HEK293 (cell line): ENCODE measurements around the gene LEPR.
"Not testable (repeated sequence)": the region's sequence is repeated elsewhere in the genome, so short reads cannot be mapped to it uniquely, and the experiment has no call there.

ENCODE experiments used
- CTCF ChIA-PET: fragments of 350-600 bp; formaldehyde crosslinking; extraction: SDS; loops from one replicate; lab custom pipeline; 2021; ENCODE audit warnings: antibody characterized with exemption; lab: Yijun Ruan, JAX
- POLR2A ChIA-PET: fragments of 300-600 bp; formaldehyde crosslinking; extraction: SDS; loops from one replicate; lab custom pipeline; 2020; ENCODE audit warnings: antibody characterized with exemption, inconsistent platforms; lab: Yijun Ruan, JAX
- H3K27ac ChIP-seq: fragments of 200-500 bp; sonication (Bioruptor generic); 2 replicates; pipeline ENCODE4 v1.5.1; 2014; ENCODE audit warnings: low read depth, low read length, control low read depth, inconsistent platforms; ENCODE audit errors: extremely low read depth
- H3K36me3 ChIP-seq, 2 experiments: fragments of 200-500 bp in 1 of 2; sonication (Bioruptor generic) in 1 of 2; 1 replicate in 1 of 2; 2 replicates in 1 of 2; pipeline ENCODE4 v1.5.1; 2014 to 2017; ENCODE audit warnings: inconsistent platforms in 2 of 2, low read length in 2 of 2; ENCODE audit not compliant: control insufficient read depth in 2 of 2, insufficient read depth in 1 of 2
- H3K4me1 ChIP-seq: fragments of 200-500 bp; sonication (Bioruptor generic); 2 replicates; pipeline ENCODE4 v1.5.1; 2014; ENCODE audit warnings: mild to moderate bottlenecking, low read length, inconsistent platforms; ENCODE audit not compliant: control insufficient read depth, insufficient read depth
- H3K4me3 ChIP-seq: 2 replicates; pipeline ENCODE4 v1.5.1; 2011; ENCODE audit warnings: low read depth, mild to moderate bottlenecking, control low read depth, low read length, moderate library complexity
- H3K9me3 ChIP-seq: fragments of 200-500 bp; sonication (Bioruptor generic); 2 replicates; pipeline ENCODE4 v1.5.1; 2014; ENCODE audit warnings: low read depth, low read length, inconsistent platforms; ENCODE audit not compliant: control insufficient read depth, insufficient read depth
- EGR2 ChIP-seq: fragments of 450-650 bp; formaldehyde crosslinking; IDR thresholded peaks from 2 replicates; pipeline ENCODE4 v1.5.1; 2016; ENCODE audit warnings: low read depth, missing biosample characterization, missing genetic modification characterization
- KLF7 ChIP-seq: fragments of 450-650 bp; formaldehyde crosslinking; IDR thresholded peaks from 2 replicates; pipeline ENCODE4 v1.5.1; 2016; ENCODE audit warnings: missing biosample characterization, missing genetic modification characterization, borderline replicate concordance
- RBAK ChIP-seq: fragments of 450-650 bp; formaldehyde crosslinking; IDR thresholded peaks from 2 replicates; pipeline ENCODE4 v1.5.1; 2016; ENCODE audit warnings: missing biosample characterization, missing genetic modification characterization
- REPIN1 ChIP-seq: fragments of 450-650 bp; formaldehyde crosslinking; IDR thresholded peaks from 2 replicates; pipeline ENCODE4 v1.5.1; 2017; ENCODE audit warnings: missing biosample characterization, missing genetic modification characterization, low read depth
- ZBTB1 ChIP-seq: fragments of 450-650 bp; formaldehyde crosslinking; IDR thresholded peaks from 2 replicates; pipeline ENCODE4 v1.5.1; 2016; ENCODE audit warnings: missing biosample characterization, missing genetic modification characterization
- ZFP37 ChIP-seq: fragments of 450-650 bp; formaldehyde crosslinking; IDR thresholded peaks from 2 replicates; pipeline ENCODE4 v1.5.1; 2016; ENCODE audit warnings: missing biosample characterization, missing genetic modification characterization
- ZNF112 ChIP-seq: fragments of 450-650 bp; formaldehyde crosslinking; IDR thresholded peaks from 2 replicates; pipeline ENCODE4 v1.5.0; 2017; ENCODE audit warnings: missing biosample characterization, missing genetic modification characterization
- ZNF24 ChIP-seq: fragments of 450-650 bp; formaldehyde crosslinking; IDR thresholded peaks from 2 replicates; pipeline ENCODE4 v1.5.1; 2016; ENCODE audit warnings: missing biosample characterization, missing genetic modification characterization
- ZNF354C ChIP-seq: fragments of 450-650 bp; formaldehyde crosslinking; IDR thresholded peaks from 2 replicates; pipeline ENCODE4 v1.5.1; 2016; ENCODE audit warnings: missing biosample characterization, missing genetic modification characterization, low read depth, borderline replicate concordance
- ZNF624 ChIP-seq: fragments of 450-650 bp; formaldehyde crosslinking; IDR thresholded peaks from 2 replicates; pipeline ENCODE4 v1.5.1; 2017; ENCODE audit warnings: missing biosample characterization, missing genetic modification characterization
- ZNF76 ChIP-seq: fragments of 450-650 bp; formaldehyde crosslinking; IDR thresholded peaks from 2 replicates; pipeline ENCODE4; 2016; ENCODE audit warnings: low read depth, missing biosample characterization, missing genetic modification characterization, borderline replicate concordance
- ZNF768 ChIP-seq: fragments of 450-650 bp; formaldehyde crosslinking; IDR thresholded peaks from 2 replicates; pipeline ENCODE4 v1.5.1; 2018; ENCODE audit warnings: missing biosample characterization, mild to moderate bottlenecking, missing genetic modification characterization
- TF ChIP-seq, protein P1 (sequence below): fragments of 450-650 bp; formaldehyde crosslinking; IDR thresholded peaks from 2 replicates; pipeline ENCODE4 v1.5.1; 2016; ENCODE audit warnings: missing biosample characterization, missing genetic modification characterization, borderline replicate concordance
- TF ChIP-seq, protein P2 (sequence below): fragments of 450-650 bp; formaldehyde crosslinking; IDR thresholded peaks from 2 replicates; pipeline ENCODE4 v1.5.1; 2017; ENCODE audit warnings: missing biosample characterization, missing genetic modification characterization
- TF ChIP-seq, protein P3 (sequence below): fragments of 450-650 bp; formaldehyde crosslinking; IDR thresholded peaks from 2 replicates; pipeline ENCODE4 v1.5.1; 2016; ENCODE audit warnings: missing biosample characterization, missing genetic modification characterization

The LEPR gene

DNA sequence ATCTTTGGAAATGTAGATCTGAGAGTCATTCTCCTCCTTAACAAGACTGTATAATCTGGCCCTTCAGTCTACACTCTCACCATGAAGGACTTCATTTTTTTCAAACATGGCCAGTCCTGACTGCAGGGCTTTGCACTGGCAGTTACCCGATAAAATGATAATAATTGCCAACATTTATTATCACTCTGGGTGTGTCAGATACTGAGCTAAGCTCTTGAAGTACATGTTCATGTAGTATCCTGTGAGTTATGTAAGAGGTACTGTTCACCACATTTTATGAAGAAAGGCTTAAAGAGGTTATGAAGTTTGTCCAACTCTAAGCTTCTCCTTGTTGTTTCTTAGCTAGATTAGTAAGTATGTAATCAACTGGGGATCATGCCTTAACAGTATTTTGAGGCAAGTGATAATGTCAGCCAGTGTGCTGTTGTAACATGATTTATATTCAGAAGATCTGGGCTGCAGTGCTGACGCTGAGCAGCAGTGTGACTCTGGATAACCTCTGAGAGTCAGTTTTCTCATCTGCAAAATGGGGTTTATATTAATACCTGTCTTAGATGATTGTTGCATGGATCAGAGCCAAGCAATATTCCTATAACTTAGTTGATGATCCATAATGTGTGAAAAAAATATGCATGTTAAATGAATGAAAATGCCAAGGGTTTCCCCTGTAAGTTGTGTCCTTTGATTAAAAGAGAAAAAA is 42.1 kb upstream of the LEPR start:
- no peak overlapping the region for H3K4me3 ChIP-seq
- POLR2A ChIA-PET: no interaction called here
- no peak overlapping the region for H3K27ac ChIP-seq
- CTCF ChIA-PET: interaction anchor here (1.1 kb wide), 1 partner anchor 309 kb away, joined by 3 read pairs; no protein-coding TSS in a partner anchor
- H3K4me1 ChIP-seq: no peaks in the 10 kb centered on the region
- H3K36me3 ChIP-seq: peaks cover 0 to 3% of the 10 kb centered on the region in 2 experiments; a peak in 1 of 3 replicates
- TF ChIP-seq EGR2 (tag by site-specific recombination): no peak
- no peak for TF ChIP-seq ZFP37 (tag by site-specific recombination)
- TF ChIP-seq ZNF768 (tag by site-specific recombination): no peak
- TF ChIP-seq ZNF24 (tag by site-specific recombination): no peak
- TF ChIP-seq RBAK (tag by site-specific recombination): no peak
- TF ChIP-seq ZNF354C: no peak
- no peak for TF ChIP-seq ZNF112
- no peak for TF ChIP-seq REPIN1 (tag by site-specific recombination)
- no peak for TF ChIP-seq ZNF624 (tag by site-specific recombination)
- TF ChIP-seq KLF7: no peak
- no peak for TF ChIP-seq ZBTB1 (tag by site-specific recombination)
- no peaks in the 10 kb centered on the region for H3K9me3 ChIP-seq

DNA sequence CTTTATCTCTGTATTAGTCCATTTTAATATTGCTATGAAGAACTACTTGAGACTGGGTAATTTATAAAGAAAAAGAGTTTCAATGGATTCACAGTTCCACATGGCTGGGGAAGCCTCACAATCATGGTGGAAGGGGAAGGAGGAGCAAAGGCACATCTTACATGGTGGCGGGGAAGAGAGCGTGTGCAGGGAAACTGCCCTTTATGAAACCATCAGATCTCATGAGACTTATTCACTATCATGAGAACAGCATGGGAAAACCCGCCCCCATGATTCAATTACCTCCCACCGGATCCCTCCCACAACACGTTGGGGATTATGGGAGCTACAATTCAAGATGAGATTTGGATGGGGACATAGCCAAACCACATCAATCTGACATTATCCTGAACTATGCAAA is 36.0 kb upstream of the LEPR start:
- POLR2A ChIA-PET, H3K4me3 ChIP-seq, H3K4me1 ChIP-seq, H3K27ac ChIP-seq, H3K9me3 ChIP-seq: not testable (repeated sequence)
- peaks cover 0 to 48% of the 10 kb centered on the region in 2 experiments; a peak in 1 of 3 replicates for H3K36me3 ChIP-seq
- CTCF ChIA-PET: interaction anchor here (1.2 kb wide), 1 partner anchor 75 kb away, joined by 3 read pairs; no protein-coding TSS in a partner anchor

DNA sequence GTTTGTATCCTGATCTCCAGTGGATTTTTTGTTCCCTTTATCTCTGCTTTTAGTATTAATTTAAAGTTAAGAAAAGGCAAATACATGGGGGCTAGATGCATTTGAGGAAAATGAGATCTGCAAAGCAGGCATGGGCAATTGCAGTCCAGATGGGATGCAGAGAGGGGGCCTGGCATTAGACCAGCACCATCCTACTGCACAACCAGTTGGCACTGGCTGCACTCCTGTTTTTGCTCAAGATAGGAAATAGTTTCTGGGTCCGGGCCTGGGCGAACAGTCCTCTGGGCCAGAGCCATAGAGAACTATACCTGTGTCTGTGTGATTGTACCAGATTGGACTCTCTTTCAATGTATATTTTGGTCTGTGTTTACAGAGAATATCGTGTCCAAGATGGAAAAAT is 34.0 kb upstream of the LEPR start:
- Histone ChIP-seq H3K4me3 (no peak overlapping the region), H3K27ac (no peak overlapping the region), H3K9me3 (no peaks in the 10 kb centered on the region), H3K4me1 (no peaks in the 10 kb centered on the region), H3K36me3 (peaks cover 0 to 62% of the 10 kb centered on the region in 2 experiments; a peak in 1 of 3 replicates)
- CTCF ChIA-PET: no interaction called here
- TF ChIP-seq, protein P1, sequence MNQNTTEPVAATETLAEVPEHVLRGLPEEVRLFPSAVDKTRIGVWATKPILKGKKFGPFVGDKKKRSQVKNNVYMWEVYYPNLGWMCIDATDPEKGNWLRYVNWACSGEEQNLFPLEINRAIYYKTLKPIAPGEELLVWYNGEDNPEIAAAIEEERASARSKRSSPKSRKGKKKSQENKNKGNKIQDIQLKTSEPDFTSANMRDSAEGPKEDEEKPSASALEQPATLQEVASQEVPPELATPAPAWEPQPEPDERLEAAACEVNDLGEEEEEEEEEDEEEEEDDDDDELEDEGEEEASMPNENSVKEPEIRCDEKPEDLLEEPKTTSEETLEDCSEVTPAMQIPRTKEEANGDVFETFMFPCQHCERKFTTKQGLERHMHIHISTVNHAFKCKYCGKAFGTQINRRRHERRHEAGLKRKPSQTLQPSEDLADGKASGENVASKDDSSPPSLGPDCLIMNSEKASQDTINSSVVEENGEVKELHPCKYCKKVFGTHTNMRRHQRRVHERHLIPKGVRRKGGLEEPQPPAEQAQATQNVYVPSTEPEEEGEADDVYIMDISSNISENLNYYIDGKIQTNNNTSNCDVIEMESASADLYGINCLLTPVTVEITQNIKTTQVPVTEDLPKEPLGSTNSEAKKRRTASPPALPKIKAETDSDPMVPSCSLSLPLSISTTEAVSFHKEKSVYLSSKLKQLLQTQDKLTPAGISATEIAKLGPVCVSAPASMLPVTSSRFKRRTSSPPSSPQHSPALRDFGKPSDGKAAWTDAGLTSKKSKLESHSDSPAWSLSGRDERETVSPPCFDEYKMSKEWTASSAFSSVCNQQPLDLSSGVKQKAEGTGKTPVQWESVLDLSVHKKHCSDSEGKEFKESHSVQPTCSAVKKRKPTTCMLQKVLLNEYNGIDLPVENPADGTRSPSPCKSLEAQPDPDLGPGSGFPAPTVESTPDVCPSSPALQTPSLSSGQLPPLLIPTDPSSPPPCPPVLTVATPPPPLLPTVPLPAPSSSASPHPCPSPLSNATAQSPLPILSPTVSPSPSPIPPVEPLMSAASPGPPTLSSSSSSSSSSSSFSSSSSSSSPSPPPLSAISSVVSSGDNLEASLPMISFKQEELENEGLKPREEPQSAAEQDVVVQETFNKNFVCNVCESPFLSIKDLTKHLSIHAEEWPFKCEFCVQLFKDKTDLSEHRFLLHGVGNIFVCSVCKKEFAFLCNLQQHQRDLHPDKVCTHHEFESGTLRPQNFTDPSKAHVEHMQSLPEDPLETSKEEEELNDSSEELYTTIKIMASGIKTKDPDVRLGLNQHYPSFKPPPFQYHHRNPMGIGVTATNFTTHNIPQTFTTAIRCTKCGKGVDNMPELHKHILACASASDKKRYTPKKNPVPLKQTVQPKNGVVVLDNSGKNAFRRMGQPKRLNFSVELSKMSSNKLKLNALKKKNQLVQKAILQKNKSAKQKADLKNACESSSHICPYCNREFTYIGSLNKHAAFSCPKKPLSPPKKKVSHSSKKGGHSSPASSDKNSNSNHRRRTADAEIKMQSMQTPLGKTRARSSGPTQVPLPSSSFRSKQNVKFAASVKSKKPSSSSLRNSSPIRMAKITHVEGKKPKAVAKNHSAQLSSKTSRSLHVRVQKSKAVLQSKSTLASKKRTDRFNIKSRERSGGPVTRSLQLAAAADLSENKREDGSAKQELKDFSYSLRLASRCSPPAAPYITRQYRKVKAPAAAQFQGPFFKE (tag by site-specific recombination): no peak
- no peak for TF ChIP-seq ZNF76 (tag by site-specific recombination)
- TF ChIP-seq, protein P2, sequence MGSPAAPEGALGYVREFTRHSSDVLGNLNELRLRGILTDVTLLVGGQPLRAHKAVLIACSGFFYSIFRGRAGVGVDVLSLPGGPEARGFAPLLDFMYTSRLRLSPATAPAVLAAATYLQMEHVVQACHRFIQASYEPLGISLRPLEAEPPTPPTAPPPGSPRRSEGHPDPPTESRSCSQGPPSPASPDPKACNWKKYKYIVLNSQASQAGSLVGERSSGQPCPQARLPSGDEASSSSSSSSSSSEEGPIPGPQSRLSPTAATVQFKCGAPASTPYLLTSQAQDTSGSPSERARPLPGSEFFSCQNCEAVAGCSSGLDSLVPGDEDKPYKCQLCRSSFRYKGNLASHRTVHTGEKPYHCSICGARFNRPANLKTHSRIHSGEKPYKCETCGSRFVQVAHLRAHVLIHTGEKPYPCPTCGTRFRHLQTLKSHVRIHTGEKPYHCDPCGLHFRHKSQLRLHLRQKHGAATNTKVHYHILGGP (tag by site-specific recombination): no peak
- TF ChIP-seq, protein P3, sequence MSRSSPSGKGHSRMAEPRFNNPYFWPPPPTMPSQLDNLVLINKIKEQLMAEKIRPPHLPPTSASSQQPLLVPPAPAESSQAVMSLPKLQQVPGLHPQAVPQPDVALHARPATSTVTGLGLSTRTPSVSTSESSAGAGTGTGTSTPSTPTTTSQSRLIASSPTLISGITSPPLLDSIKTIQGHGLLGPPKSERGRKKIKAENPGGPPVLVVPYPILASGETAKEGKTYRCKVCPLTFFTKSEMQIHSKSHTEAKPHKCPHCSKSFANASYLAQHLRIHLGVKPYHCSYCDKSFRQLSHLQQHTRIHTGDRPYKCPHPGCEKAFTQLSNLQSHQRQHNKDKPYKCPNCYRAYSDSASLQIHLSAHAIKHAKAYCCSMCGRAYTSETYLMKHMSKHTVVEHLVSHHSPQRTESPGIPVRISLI: no peak
- TF ChIP-seq, all 188 proteins: peak for 0
- POLR2A ChIA-PET: no interaction called here
